Measurements from ENCODE around the gene SUPT6H.

Gene SUPT6H

GRCh38 chr17:28661635-28662526 is at the start of gene SUPT6H, which contains the start of gene SDF2:
Gene SUPT6H (plus strand): TSS chr17:28662205. CDS start chr17:28673402, 11,197 bp downstream.
Gene SDF2 (minus strand): TSS chr17:28661906. CDS start chr17:28661876, 30 bp downstream.
- DNase-seq (ENCODE audit: low spot score): peak; percentile 93

DNA sequence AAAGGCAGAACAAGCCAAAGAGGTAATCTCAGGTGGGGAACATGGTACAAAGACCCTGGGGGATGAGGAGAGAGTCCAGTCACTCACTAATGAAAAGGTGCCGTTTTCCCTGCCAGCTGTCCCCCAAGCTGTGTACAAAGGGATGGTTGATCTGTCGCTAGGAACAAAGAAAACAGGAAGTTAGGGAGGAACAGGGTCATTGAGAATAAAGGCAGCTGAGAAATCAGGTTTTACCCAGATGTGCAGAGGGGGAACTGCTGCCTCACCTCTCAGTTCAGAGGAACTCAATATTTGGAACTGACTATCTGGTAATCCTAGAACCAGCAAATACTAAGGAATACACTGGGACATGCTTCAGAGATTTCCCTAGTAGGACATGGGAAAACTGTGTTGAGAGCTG is 49.5 kb upstream of the SUPT6H start:
- no peak for DNase-seq (ENCODE audit: low spot score)

- DNase-seq (ENCODE audit: low spot score): no peak
These were observed 48.8 kb upstream of the SUPT6H start for GRCh38 chr17:28612936-28613872.

DNA sequence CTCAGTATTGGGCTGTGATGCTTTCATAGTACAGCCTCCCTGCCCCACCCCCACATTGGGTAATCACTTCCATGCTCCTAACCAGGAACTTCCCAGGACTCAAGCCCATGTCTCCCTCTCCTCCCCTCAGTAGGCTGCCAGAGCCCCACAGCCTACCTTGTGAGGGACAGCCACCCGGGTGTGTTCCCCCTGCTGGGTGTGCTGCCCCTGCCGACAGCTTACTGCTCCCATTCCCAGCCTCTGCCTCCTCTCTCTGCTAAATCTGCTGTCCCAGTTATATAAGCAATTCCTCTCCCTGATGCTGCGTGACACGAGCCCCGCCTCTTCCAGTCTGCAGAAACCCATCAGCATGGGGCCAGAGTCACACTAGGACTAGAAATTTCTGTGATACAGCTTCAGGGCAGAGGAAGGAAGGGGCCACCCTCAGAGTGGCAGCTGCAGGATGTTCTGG is 48.0 kb upstream of the SUPT6H start, which contains the start of gene RSKR:
RSKR (minus strand) TSS at position 255 of the 451 bp plus-strand sequence; CDS start at position 231, 24 bp downstream.
- peak; percentile 79 for DNase-seq (ENCODE audit: low spot score)

DNA sequence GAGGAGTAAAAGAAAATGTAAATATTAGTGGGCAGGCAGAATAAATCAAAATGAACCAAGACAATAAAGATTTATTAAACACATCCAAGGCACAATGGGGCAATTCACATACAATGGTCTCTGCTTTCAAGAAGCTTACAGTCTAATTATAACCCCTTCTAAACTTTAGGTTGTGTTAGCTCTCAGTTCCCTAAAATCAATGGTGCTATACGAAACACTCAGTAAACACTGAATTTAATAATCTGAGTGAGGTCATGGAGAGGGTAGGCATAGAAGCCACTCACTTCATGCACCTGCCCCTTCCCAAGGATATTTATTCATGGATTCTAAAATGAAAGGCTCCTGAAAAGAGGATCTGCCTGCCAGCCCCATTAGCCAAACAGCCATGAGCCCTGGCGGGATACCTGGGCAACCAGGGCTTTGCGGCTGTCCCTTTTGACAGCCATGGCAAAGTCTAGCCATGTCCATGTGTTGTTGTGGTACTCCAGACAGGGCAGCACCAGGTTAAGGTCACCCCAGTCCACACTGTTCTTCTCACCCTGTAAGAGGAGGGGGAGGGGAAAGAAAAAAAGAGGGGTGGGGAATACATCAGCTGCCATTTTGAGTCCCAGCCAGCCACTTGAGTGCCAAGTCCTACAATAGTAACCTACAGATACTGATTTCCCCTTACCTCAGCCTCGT is 46.6 kb upstream of the SUPT6H start:
- no peak for DNase-seq (ENCODE audit: low spot score)

GRCh38 chr17:28616281-28616680 is 45.7 kb upstream of the SUPT6H start:
- DNase-seq (ENCODE audit: low spot score): no peak

- no peak for DNase-seq (ENCODE audit: low spot score)
These were observed 43.5 kb upstream of the SUPT6H start for GRCh38 chr17:28618464-28618863.

GRCh38 chr17:28620010-28620409 is 42.0 kb upstream of the SUPT6H start:
- DNase-seq (ENCODE audit: low spot score): no peak

- no peak for DNase-seq (ENCODE audit: low spot score)
These were observed 39.8 kb upstream of the SUPT6H start for GRCh38 chr17:28622186-28622585.

GRCh38 chr17:28623696-28624095 is 38.3 kb upstream of the SUPT6H start:
- DNase-seq (ENCODE audit: low spot score): no peak

DNA sequence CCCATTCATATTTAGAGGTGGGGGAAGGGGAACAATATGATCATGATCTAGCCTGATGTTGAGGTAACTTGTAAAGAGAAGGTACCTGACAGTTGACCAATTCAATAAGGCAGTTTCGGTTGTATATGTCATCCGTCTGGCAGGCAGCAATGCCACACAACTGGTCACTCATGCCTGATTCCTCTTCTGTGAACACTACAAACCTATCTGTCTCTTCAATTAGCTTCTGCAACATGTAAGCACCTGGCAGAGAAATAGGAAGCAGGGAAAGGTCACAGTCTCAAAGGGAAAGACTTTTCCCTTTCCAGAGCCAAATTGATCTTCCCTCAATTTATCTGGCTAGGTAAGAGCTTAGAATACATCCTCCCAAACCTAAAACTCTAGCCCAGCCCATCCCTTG is 37.9 kb upstream of the SUPT6H start:
- DNase-seq (ENCODE audit: low spot score): no peak

DNA sequence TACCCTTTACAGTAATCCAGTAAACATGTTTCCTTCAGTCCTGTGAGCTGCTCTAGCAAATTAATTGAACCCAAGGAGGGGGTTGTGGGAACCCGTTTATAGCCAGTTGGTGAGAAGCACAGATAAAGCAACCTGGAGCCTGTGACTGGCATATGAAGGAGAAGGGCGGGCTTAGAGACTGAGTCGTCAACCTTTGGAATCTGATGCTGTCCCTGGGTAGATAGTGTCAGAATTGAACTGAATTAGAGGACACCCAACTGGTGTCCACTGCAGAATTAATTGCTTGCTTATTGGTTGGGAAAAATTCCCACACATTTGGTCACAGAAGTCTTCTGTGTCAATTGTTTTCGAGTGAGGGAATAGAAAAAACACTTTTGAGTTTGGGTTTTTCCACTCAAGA is 35.2 kb upstream of the SUPT6H start:
- no peak for DNase-seq (ENCODE audit: low spot score)

DNA sequence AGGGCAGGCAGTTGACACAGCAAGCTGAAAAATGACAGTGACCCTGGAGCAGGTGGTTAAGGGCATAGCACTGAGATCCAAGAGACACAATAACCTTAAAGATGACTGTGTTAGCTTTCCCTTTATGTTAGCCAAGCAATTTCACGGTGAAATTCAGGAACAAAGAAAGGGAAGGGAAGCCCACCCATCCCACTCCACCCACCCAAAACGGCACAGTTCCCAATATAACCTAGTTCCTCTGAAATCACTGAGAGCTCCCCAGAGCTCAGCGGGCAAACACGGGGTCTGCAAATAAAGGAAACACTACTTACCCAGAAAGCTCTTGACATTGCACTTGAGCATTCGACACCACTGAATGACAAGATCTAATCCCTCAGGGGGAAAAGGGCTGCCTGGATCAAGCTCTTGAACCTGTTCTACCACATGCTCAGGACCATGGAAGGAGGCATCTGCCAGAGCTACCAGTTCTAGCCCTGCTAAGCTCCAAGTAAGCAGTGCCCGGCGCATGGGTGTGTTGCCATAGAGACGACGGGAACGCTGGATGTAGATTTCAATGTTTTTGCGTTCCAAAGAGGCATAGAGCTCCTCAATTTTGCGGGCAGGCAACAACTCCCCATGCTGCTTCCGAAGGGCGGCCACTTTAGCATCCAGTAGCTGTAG is 27.7 kb upstream of the SUPT6H start:
- DNase-seq (ENCODE audit: low spot score): no peak

- DNase-seq (ENCODE audit: low spot score): no peak
These were observed 26.5 kb upstream of the SUPT6H start for GRCh38 chr17:28635506-28635905.

DNA sequence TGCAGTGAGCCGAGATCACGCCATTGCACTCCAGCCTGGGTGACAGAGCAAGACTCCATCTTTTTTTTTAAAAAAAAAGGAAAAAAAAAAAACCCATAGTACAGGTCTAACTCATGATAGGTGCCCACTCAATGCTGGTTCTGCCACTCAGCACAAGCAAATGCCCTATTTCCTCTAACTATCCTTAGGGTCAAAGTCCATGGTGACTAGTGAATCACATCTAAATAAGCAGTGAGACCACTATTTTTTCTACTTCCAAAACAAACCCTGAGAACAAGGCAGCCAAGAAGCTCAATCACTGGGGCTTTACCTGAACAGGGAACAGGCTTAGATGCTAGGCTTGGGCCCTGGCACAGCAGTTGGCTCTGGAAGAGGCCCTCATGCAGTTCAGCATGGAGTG is 20.4 kb upstream of the SUPT6H start:
- no peak for DNase-seq (ENCODE audit: low spot score)

DNA sequence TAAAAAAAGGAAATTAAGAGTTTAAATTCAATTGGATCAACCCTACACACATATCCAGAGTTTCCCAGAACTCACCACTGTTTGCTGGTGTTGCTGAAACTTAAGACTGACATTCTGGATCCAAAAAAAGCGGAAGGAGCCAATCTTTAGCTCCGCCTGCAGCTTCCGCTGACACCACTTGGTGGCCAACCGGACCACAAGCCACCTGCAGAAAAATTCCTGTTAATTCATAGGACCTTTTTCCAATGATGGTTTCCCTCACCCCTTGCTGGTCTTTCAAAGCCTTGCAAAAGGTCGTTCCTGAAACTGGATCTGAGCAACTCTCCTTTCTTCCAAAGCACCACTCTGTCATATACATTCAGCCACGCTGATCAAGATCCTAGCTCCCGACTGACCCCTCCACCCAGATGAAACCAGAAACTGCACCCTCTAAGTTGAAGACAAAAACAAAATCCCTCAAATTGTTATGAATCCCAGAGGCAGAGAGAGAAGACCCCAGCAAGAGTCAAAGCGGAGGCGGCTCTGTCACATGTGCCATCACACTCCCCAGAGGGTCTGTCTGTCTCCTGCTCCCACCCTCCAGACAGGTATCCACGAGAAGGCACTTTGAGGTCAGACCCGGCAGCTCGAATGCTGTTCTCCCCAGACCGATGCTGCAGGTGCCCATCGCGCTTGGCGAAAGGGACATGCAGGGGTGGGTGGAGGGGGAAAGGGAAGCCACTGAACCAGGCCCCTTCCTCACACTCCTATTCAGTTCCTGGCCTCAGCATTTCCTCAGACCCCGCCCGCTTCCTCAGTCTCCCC is 17.8 kb upstream of the SUPT6H start:
- no peak for DNase-seq (ENCODE audit: low spot score)

DNA sequence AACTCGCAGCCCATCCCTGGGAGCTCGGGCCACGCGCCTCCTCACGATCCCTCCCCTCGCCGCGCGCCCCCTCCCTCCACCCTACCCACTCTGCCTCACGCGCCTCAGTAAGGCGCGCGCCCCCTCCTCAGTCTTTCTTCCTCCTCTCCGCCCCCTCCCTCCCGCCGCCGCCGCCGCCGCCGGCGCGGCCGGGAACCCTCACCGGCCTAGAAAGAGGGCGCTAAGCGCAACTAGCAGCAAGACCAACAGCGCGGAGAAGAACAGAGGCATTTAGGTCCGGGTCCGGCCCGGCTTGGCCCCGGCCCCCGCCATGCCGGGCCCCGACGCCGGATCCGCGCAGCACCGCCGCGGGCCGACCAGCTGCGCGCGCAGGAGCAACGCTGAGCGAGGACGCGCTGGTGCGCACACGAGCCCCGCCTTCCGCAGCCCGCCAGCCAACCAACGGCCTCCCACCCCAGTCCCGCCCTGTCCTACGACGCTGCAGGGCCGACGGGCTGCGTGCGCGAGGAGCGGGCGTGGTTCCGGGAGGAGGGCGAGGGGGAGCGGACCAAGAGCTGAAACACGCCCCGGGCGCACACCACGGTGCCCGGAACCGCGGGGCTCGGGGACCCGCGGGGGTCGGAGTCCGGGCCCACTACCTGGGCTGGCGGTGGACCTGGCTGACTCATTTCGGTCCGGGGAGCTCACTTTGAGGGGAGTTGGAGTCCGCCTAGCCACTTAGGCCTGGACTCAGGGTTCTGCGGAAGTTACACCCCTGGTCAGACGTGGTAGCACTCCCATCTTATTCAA is 17.0 kb upstream of the SUPT6H start, which contains the start of gene BLTP2:
BLTP2 (minus strand) TSS at position 372 of the 789 bp plus-strand sequence; CDS start at position 270, 102 bp downstream.
- peak; percentile 96 for DNase-seq (ENCODE audit: low spot score)

DNA sequence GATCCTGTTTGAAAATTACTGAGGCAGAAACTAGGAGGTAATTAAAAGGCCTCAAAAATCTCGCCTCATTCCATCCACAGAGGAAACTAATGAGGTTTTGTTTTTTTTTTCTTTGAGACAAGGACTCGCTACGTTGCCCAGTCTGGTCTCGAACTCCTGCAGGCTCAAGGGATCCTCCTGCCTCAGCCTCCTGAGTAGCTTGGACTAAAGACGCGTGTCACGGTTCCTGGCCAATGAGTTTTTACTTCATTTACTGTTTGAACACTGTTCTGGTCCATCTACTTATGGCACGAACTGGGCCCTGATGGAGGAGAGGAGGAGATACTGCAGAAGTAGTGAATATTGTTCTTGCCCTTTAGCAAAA is 16.4 kb upstream of the SUPT6H start:
- no peak for DNase-seq (ENCODE audit: low spot score)

DNA sequence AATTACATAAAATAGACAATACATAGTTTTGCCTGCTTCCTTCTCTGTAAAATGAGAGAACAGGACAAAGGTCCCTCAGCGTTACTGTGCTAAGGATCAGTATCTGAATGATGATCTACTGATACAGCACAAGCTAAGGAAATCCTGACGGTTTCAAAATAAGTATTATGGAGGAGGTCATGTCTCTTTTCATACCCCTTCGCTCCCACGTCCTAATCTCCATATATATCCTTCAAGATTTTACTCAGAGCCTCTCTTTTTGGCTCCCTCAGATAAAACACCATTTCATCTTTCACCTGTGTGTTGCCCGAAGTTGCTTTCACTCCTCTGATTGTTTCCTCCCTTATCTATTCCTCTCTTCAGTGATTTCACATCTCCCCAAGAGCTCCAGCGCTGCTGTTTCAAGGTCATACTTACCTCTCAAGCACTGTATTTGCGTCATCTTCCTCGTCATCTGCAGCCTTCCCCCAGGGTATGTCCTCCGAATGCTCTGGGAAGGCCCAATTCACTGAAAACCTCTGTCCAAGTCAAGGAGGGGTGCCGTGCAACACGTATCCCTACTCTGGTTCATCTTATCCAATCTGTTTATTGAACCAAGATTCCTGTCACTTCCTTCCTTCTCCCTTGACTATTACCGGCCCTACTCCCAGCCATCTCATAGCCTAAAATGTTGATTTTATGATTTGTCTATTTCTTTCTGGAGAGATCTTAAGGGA is 15.8 kb upstream of the SUPT6H start:
- DNase-seq (ENCODE audit: low spot score): no peak

Measured in putamen (tissue), 1 donor.